Adrenal gland (tissue), 5 donors: ENCODE results near the gene TMEM117.

Source experiments
- CTCF ChIP-seq, 6 experiments: fragments of 450-650 bp in 4 of 6; fragments of 200-600 bp in 2 of 6; sonication (generic) in 1 of 6; IDR thresholded peaks; 1 replicate in 5 of 6; 2 replicates in 1 of 6; pipeline versions ENCODE4 v1.5.1 to v1.8.0; 2016 to 2021; ENCODE audit warnings: antibody characterized with exemption in 6 of 6, mild to moderate bottlenecking in 2 of 6, moderate library complexity in 1 of 6
- POLR2A ChIP-seq, 2 donors: fragments of 450-650 bp; IDR thresholded peaks; one replicate each; pipeline ENCODE4 v1.6.1; 2017; ENCODE audit warnings: antibody characterized with exemption in 2 of 2, mild to moderate bottlenecking in 2 of 2, moderate library complexity in 1 of 2
- donor health status: DM: no; HTN: no; CAD: no.

DNA sequence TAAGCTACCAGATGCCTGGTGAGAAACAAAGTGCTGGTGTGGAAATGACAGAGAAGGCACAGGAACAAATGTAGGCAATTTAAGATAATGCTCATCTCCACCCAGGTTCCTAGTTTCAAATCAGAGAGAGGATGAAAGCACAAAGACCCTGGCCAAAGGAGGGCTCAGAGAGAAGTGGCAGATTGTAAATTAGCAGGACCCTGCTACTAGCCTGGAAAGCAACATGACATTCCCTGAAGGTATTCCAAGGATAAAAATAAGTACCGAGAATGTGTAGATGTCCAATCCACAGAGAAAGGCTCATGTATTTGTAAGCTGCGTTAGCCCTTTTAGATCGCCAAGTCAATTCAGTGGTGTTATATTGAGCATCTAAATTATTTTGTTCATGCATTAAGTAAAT is 324.0 kb downstream of the TMEM117 start:
- TF ChIP-seq POLR2A (IDR thresholded peaks at IDR 0.05) (no peak), CTCF (IDR thresholded peaks at IDR 0.05) (no peak)
